Measurements from ENCODE around the gene NEDD4L.

The NEDD4L gene

DNA sequence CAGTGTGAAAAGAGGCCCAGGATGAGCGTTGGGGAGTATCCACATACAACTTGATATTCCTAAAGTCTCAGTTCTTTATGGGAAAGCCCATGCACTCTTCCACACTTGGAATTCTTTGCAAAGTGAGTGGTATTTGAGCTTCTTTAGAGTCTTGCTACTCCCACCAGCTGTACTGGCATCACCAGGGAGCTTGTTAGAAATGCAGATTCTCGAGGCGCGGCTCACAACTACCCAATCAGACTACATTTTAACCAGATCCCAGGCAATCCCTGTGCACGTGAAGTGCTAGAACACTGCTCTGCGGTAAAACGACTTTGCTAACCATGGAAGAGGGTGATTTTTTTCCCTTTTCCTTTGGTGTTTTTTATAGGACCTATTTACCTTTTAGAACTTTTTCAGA lies 184.7 kb downstream of the NEDD4L start:
- TF ChIP-seq, protein P1, sequence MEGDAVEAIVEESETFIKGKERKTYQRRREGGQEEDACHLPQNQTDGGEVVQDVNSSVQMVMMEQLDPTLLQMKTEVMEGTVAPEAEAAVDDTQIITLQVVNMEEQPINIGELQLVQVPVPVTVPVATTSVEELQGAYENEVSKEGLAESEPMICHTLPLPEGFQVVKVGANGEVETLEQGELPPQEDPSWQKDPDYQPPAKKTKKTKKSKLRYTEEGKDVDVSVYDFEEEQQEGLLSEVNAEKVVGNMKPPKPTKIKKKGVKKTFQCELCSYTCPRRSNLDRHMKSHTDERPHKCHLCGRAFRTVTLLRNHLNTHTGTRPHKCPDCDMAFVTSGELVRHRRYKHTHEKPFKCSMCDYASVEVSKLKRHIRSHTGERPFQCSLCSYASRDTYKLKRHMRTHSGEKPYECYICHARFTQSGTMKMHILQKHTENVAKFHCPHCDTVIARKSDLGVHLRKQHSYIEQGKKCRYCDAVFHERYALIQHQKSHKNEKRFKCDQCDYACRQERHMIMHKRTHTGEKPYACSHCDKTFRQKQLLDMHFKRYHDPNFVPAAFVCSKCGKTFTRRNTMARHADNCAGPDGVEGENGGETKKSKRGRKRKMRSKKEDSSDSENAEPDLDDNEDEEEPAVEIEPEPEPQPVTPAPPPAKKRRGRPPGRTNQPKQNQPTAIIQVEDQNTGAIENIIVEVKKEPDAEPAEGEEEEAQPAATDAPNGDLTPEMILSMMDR (IDR thresholded peaks at IDR 0.05; ENCODE audit: extremely low read depth, insufficient read depth, missing control alignments): no peak

DNA sequence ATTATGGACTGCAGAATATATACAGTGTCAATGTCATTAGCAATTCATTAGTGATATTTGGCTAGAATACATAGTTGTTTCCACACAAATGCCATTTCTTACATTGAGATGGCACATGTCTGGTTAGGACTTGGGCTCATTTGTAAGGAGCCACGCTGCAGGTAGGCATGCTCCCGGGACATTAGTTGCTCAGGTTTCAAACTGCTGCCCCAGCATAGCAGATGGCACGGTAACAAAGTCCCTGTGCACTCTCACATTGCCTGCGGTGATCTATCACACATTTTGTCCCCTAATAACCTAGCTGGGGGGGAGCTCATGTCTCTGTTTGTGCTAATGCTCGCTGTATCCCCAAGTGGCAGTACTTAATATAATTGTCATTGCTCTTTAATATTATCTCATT lies 185.1 kb downstream of the NEDD4L start:
- TF ChIP-seq, protein P1 (IDR thresholded peaks at IDR 0.05; ENCODE audit: extremely low read depth, insufficient read depth, missing control alignments): no peak
- no peak for DNase-seq (ENCODE audit: low spot score)
- in situ Hi-C loops (cut with MboI; ENCODE audit: low pct_unique_long_range_greater_than_20kb, low sequenced_read_pairs, unreplicated experiment): no loop called here

More for the DNA sequence above, 184.7 kb downstream of the NEDD4L start:
- DNase-seq (ENCODE audit: low spot score): no peak
- in situ Hi-C loops (cut with MboI; ENCODE audit: low pct_unique_long_range_greater_than_20kb, low sequenced_read_pairs, unreplicated experiment): no loop called here

DNA sequence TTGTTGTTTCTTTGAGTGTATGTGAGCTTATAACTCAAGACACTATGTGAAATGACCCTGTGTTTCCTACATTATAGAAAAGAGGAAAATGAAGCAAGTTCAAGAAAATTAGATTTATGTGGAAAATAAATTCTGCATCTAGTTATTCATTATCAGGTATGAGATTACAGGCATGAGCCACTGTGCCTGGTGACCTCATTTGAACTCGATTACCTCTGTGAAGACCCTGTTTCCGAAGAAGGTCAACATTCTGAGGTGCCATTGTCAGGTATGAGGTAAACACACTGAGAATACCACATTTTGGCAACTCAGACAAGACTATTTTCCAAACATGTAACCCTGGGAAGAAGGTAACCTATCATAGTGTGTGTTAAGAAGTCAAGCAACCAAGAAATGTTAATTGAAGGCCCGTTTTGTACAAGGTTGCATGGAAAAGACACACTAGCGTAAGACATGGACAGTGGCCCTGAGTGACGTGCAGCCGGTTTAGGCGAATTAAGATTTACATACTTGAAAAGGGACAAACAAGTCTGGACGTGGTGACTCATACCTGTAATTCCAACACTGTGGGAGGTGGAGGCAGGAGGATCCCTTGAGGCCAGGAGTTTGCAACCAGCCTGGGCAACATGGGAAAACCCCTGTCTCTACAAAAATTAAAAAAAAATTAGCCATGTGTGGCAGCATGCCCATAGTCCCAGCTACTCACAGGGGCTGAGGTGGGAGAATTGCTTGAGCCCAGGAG lies 186.6 kb downstream of the NEDD4L start:
- no peak for DNase-seq (ENCODE audit: low spot score)
- in situ Hi-C loops (cut with MboI; ENCODE audit: low pct_unique_long_range_greater_than_20kb, low sequenced_read_pairs, unreplicated experiment): no loop called here

DNA sequence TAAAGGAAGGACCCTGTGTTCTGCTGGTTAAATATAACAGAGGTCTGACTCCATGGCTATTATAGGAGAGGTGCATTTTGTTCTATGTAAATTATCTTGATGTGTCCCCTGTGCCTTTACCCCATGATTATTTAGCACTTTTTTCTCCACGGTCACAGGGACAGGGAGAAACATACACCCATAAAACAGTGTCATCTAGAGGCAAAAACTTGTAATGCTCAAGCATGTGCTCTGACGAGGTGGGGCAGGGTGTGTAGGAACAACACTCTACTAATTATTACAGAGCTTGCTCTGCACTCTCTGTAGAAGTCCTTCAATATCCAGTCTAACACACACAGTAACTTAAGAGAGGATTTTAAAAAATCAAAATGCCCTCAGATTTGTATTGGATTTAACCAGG lies 187.9 kb downstream of the NEDD4L start:
- peak; percentile 27 for DNase-seq (ENCODE audit: low spot score)
- TF ChIP-seq, protein P1 (IDR thresholded peaks at IDR 0.05; ENCODE audit: extremely low read depth, insufficient read depth, missing control alignments): peak; percentile 31
- in situ Hi-C loops (cut with MboI; ENCODE audit: low pct_unique_long_range_greater_than_20kb, low sequenced_read_pairs, unreplicated experiment): no loop called here

More for the DNA sequence above, 186.6 kb downstream of the NEDD4L start:
- TF ChIP-seq, protein P1 (IDR thresholded peaks at IDR 0.05; ENCODE audit: extremely low read depth, insufficient read depth, missing control alignments): no peak

DNA sequence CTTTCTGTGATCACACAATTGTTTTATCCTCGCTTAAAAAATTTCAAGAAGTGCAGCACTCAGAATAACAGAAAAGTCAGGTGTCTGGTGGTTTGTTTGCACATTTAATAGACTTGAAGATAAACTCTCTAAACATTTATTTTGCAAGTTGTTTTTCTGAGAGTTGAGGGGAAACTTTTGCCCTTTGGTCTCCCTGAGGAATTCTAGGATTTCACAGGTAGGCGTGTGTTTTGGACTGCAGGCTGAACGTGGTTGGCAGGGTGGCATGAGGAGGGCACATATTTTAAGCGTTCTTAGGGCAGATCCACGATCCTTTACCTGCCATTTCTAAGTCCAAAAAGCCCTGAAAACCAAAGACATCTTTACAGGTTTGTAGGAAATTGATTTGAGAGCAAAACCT lies 188.6 kb downstream of the NEDD4L start:
- in situ Hi-C loops (cut with MboI; ENCODE audit: low pct_unique_long_range_greater_than_20kb, low sequenced_read_pairs, unreplicated experiment): no loop called here
- no peak for DNase-seq (ENCODE audit: low spot score)
- TF ChIP-seq, protein P1 (IDR thresholded peaks at IDR 0.05; ENCODE audit: extremely low read depth, insufficient read depth, missing control alignments): no peak

DNA sequence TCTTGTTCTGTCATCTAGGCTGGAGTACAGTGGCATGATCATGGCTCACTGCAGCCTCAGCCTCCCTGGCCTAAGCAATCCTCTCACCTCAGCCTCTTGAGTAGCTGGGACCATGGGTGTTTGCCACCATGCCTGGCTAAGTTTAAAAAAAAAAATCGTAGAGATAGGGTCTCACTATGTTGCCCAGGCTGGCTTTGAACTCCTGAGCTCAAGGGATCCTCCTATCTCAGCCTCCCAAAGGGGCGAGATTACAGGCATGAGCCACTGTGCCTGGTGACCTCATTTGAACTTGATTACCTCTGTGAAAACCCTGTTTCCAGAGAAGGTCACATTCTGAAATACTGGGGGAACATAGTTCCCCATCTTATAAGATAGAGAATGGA lies 190.3 kb downstream of the NEDD4L start:
- no peak for DNase-seq (ENCODE audit: low spot score)
- TF ChIP-seq, protein P1 (IDR thresholded peaks at IDR 0.05; ENCODE audit: extremely low read depth, insufficient read depth, missing control alignments): no peak
- in situ Hi-C loops (cut with MboI; ENCODE audit: low pct_unique_long_range_greater_than_20kb, low sequenced_read_pairs, unreplicated experiment): no loop called here

Measured in GM13977 (cell line).